SK-N-MC (cell line): ENCODE measurements around the gene EIF2D.
"Not testable (repeated sequence)": the region's sequence is repeated elsewhere in the genome, so short reads cannot be mapped to it uniquely, and the experiment has no call there.

ENCODE experiments used
- DNase-seq: peaks from one replicate; pipeline ENCODE4 v3.0.0-alpha.2; 2011; ENCODE audit warnings: low read depth, low spot score
- H3K27ac ChIP-seq: fragments of 200-600 bp; sonication (generic); 2 replicates; pipeline ENCODE4 v1.5.1; 2016; ENCODE audit warnings: mixed run types
- H3K36me3 ChIP-seq: fragments of 200-600 bp; sonication (generic); 2 replicates; pipeline ENCODE4 v1.6.1; 2017; ENCODE audit warnings: antibody characterized with exemption, low read length, mixed read lengths; ENCODE audit not compliant: insufficient read depth
- H3K4me3 ChIP-seq: fragments of 200-600 bp; sonication (generic); 2 replicates; pipeline ENCODE4 v1.5.1; 2016
- H3K9ac ChIP-seq: fragments of 200-600 bp; sonication (generic); 2 replicates; pipeline ENCODE4 v1.8.0; 2017; ENCODE audit warnings: mixed run types, mixed read lengths; ENCODE audit not compliant: insufficient read length
- H3K9me3 ChIP-seq: fragments of 200-600 bp; sonication (generic); 2 replicates; pipeline ENCODE4 v1.6.1; 2017; ENCODE audit warnings: low read depth, mild to moderate bottlenecking, antibody characterized with exemption, low read length, moderate library complexity, mixed read lengths
- EZH2 ChIP-seq: fragments of 200-600 bp; sonication (generic); IDR thresholded peaks from one replicate; pipeline ENCODE4 v1.6.1; 2017; ENCODE audit warnings: antibody characterized with exemption
- FOXP2 ChIP-seq: optimal IDR thresholded peaks from 2 replicates; pipeline ENCODE3; 2011; ENCODE audit warnings: mild to moderate bottlenecking, moderate library complexity; ENCODE audit not compliant: insufficient read depth; ENCODE audit errors: extremely low read length, control extremely low read depth
- POLR2AphosphoS5 ChIP-seq: IDR thresholded peaks from 2 replicates; pipeline ENCODE4 v1.6.1; 2012; ENCODE audit warnings: mild to moderate bottlenecking, low read depth, low read length, borderline replicate concordance

The EIF2D gene

DNA sequence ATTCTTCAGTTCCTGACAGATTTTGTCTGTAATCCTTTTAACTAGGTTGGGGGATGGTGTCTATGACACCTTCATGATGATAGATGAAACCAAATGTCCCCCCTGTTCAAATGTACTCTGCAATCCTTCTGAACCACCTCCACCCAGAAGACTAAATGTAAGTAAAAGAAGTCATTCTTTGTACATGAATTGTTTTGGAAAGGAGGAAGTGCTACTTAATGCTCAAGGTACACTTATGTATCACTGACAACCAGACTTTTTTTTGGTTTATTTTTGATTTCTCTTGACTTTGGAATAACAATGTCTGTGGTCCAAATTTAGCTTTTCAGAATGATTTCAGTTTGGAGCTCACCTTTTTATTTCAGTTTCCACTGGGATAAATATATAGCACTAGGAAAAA lies 25.3 kb upstream of the EIF2D start:
- peaks cover 23% of the 10 kb centered on the region for H3K36me3 ChIP-seq

DNA sequence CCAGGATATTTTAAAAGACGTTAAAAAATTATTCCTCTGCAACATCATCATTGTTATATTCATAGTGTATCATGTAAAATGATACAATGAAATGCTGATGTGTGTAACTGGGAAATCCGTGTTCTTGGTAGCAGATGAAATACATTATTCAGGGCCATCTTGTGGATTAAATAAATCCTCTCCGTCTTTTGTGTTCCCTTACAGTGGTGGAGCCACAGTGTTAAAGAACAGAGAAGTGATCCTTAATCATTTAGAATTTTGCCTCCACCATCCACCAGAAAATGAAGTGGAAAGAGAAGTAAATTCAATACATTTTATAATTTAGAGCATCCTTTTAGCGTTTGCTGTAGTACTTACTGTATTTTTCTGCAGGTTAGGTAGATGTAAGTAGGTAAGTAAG lies 24.4 kb upstream of the EIF2D start:
- TF ChIP-seq POLR2AphosphoS5 (no peak), FOXP2 (no peak), EZH2 (no peak)
- H3K4me3 ChIP-seq, result peak overlapping the region; percentile 99
- H3K27ac ChIP-seq, result peak overlapping the region; percentile 69; the same call in 1 of the 2 replicates
- H3K36me3 ChIP-seq, result peaks cover 23% of the 10 kb centered on the region
- no peak for DNase-seq
- peak overlapping the region; percentile 73 for H3K9ac ChIP-seq
- H3K9me3 ChIP-seq, result no peaks in the 10 kb centered on the region

More for the DNA sequence above, 25.3 kb upstream of the EIF2D start:
- no peak for DNase-seq
- no peak overlapping the region for H3K9ac ChIP-seq
- no peaks in the 10 kb centered on the region for H3K9me3 ChIP-seq
- peak overlapping the region; percentile 99 for H3K4me3 ChIP-seq
- TF ChIP-seq EZH2 (no peak), FOXP2 (no peak), POLR2AphosphoS5 (no peak)
- H3K27ac ChIP-seq, result peak overlapping the region; percentile 69

DNA sequence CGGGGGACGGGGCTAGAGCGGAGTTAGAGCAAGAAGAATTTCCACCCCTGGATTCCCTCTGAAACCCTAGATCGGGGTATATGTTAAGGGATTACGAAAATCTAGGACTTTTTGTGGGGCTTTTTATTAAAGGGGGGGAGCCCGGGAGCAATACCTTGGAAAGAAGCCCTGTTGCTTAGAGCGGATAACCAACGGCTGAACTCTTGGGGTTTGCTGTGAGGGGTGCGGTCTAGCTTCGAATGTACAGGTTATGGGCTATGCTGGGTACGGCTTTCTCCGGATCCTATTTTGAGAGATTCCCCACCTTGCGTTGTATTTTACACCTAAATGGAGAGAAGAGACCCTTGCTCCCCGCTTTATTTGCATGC lies 23.7 kb upstream of the EIF2D start:
- H3K4me3 ChIP-seq, result peak overlapping the region; percentile 99
- no peak for DNase-seq
- TF ChIP-seq POLR2AphosphoS5 (no peak), FOXP2 (no peak), EZH2 (no peak)
- H3K36me3 ChIP-seq, result peaks cover 21% of the 10 kb centered on the region
- no peaks in the 10 kb centered on the region for H3K9me3 ChIP-seq
- peak overlapping the region; percentile 50 for H3K27ac ChIP-seq
- H3K9ac ChIP-seq, result peak overlapping the region; percentile 73

DNA sequence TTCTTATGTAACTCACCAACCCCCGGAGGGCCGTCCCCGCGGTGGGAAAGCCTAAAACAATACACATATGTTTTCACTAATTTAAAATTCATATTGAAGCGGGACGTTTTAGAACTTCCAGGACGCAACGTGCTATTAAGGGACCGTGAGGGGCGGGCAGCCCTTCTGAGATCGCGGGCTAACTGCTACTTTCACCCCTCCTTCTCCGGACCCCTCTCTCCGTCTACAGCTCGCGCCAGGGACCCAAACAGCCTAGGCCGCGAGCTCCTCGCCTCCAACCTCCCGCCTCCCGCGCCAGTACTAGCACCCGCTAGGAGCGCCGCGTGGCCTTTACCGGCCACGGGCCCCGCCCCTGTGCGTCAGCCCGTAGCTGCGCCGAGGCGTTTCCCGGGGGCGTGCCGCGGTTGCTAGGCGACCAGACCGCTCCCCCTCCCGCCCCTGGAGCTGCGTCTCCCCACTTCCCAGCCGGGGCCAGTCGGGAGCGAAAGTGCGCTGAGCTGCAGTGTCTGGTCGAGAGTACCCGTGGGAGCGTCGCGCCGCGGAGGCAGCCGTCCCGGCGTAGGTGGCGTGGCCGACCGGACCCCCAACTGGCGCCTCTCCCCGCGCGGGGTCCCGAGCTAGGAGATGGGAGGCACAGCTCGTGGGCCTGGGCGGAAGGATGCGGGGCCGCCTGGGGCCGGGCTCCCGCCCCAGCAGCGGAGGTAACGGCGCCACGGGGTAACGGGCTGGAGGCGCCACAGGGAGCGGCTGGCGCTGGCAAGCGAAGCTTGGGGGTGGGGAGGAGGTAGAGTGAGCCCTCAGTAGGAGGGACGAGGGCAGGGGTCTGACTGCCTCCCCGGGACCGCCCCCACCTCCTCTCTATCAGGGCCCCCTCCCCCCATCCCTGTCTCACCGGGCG lies 23.1 kb upstream of the EIF2D start, which contains the start of gene DYRK3:
Gene DYRK3 (plus strand): TSS at position 457 of the 898 bp plus-strand sequence. CDS start 168 bp downstream, at position 625.
- H3K4me3 ChIP-seq, result peak within 1 kb of the TSS; percentile 99
- peaks cover 18% of the 10 kb centered on the region for H3K36me3 ChIP-seq
- H3K9me3 ChIP-seq, result no peaks in the 10 kb centered on the region
- peak within 1 kb of the TSS; percentile 83 for H3K27ac ChIP-seq
- no peak for DNase-seq
- peak within 1 kb of the TSS; percentile 86 for H3K9ac ChIP-seq
- TF ChIP-seq FOXP2 (no peak), EZH2 (no peak), POLR2AphosphoS5 (peak; percentile 96)

DNA sequence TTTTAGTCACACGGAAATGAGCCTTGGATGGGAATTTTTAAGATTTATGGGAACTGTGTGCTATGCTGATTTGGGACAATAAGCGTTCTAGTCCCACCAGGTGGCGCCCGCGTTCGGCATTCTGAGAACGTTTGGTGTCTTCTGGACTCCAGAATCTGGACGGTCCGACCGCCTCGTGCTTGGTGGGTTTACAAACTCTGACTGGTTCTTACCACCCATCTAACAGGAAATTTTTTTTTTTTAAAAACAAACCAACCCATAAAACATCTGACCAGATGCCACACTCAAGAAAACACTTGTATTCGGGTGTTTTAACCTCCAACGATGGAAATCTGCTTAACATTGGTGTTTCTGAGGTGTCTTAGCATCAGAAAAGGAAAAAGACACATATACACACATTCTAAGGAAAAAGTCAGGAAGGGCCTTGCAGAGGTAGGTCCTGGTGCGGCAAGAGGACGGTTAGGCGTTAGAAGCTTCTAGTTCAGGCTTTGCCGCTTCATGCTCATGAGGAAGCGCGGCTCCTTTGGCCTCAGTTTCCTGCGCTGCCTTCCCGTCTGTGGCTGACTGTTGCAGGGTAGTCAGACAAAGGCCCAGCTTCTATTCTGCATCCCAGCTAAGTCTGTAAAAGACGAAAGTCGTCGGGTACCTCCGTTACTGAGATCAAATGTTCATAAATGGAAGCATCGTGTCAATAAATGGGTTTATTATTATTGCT lies 22.3 kb upstream of the EIF2D start:
- DNase-seq, result no peak
- Histone ChIP-seq H3K9me3 (no peaks in the 10 kb centered on the region), H3K4me3 (peak overlapping the region; percentile 99), H3K36me3 (peaks cover 13% of the 10 kb centered on the region), H3K27ac (peak overlapping the region; percentile 83), H3K9ac (peak overlapping the region; percentile 86)
- TF ChIP-seq FOXP2 (no peak), POLR2AphosphoS5 (peak; percentile 26; the same call in 1 of the 2 replicates)

DNA sequence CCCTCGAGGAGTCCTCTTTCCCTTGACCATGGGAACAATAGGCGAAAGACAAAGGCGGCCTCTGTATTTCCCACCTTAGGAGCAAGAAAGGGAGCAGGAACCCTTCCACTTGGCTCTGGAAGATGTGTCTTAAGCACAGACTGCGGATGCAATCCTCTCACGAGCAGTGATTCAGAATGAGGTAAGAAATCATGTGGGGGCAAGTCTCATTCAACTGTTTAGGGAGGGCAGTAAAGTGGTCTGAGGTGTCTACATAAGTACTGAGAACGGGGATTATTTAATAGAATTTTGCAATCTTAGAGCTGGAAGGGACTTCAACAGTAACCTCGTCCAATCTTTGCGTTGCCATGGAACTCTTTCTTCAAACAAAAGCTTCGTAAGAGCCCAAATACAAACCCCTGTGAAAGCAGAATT lies 21.4 kb upstream of the EIF2D start:
- Histone ChIP-seq H3K27ac (no peak overlapping the region), H3K9ac (peak overlapping the region; percentile 50), H3K36me3 (peaks cover 4% of the 10 kb centered on the region; the same call in 1 of the 2 replicates), H3K4me3 (no peak overlapping the region), H3K9me3 (no peaks in the 10 kb centered on the region)
- TF ChIP-seq POLR2AphosphoS5 (no peak), EZH2 (no peak), FOXP2 (no peak)
- DNase-seq, result no peak

DNA sequence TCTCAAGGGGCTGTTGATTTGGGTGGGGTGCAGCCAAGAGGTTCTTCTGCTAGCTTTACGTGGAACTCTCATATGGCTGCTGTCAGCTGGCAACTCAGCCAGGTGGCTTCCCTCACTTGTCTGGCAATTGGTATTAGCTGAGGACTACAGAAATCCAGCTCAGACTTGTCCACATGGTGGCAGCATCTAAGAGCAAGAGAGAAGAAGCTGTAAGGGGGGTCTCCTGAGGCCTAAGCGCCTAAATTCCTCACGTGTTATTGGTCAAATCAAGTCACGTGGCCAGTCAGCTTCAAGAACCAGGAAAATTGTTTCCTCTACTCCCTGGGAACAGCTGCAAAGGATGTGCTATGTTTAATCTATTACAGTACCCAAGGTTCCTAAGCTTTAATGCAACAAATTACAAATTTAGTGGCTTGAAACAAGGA lies 18.8 kb upstream of the EIF2D start:
- no peak for TF ChIP-seq POLR2AphosphoS5
- TF ChIP-seq EZH2, result no peak
- Histone ChIP-seq H3K27ac (no peak overlapping the region), H3K9ac (no peak overlapping the region), H3K9me3 (no peaks in the 10 kb centered on the region), H3K36me3 (no peaks in the 10 kb centered on the region), H3K4me3 (no peak overlapping the region)
- peak; percentile 74 for DNase-seq

DNA sequence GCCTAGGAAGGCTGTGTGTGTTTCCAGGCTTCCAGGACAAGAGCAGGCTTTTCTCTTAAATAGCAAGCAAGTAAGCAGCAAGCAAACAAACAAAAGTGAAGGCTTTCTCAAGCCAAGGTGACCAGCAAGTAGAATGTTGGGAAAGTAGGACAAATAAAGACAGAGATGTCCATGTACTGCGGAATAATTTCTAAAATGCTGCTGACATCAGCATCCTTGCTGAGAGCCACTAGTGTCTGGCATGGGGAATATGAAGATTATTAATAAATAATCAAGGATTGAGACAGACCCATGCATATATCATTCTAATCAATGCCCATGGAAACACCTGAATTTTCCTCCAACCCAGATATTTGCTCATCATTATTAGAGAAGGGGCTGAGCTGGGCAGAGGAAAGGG lies 16.7 kb upstream of the EIF2D start:
- TF ChIP-seq EZH2 (no peak), FOXP2 (no peak), POLR2AphosphoS5 (no peak)
- DNase-seq, result no peak
- Histone ChIP-seq H3K36me3 (no peaks in the 10 kb centered on the region), H3K9ac (no peak overlapping the region), H3K27ac (no peak overlapping the region), H3K4me3 (no peak overlapping the region), H3K9me3 (no peaks in the 10 kb centered on the region)

DNA sequence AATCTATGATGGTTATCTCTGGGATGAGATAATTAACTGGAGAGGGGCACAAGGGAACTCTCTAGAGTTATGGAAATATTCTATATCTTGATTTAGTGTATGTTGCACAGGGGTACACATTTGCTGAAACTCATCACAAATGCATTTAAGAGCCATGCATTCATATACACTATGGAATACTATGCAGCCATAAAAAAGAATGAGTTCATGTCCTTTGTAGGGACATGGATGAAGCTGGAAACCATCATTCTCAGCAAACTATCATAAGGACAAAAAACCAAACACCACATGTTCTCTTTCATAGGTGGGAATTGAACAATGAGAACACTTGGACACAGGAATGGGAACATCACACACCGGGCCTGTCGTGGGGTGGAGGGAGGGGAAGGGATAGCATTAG lies 14.1 kb upstream of the EIF2D start:
- not testable (repeated sequence) for H3K27ac ChIP-seq, H3K4me3 ChIP-seq, H3K9ac ChIP-seq, H3K9me3 ChIP-seq, H3K36me3 ChIP-seq, DNase-seq
